ENCODE results near the gene POMGNT1.
A peak's percentile ranks its signal among the peaks of the same experiment; 100 is the strongest.

Gene POMGNT1

GRCh38 chr1:46206399-46206798 lies 8.2 kb upstream of the POMGNT1 start:
- DNase-seq = no peak

- no peak for DNase-seq
Measured at GRCh38 chr1:46205791-46206190, 7.6 kb upstream of the POMGNT1 start.

- no peak for DNase-seq
Measured at GRCh38 chr1:46205141-46205540, 6.9 kb upstream of the POMGNT1 start.

GRCh38 chr1:46204406-46204742 lies 6.1 kb upstream of the POMGNT1 start:
- DNase-seq = no peak

GRCh38 chr1:46203738-46204405 lies 5.6 kb upstream of the POMGNT1 start:
- DNase-seq = no peak

- DNase-seq = no peak
Measured at GRCh38 chr1:46199233-46199749, 1.1 kb upstream of the POMGNT1 start.

- DNase-seq = no peak
Measured at GRCh38 chr1:46197560-46197963, 672 bp downstream of the POMGNT1 start.

GRCh38 chr1:46196609-46197008 lies 1.6 kb downstream of the POMGNT1 start:
- no peak for DNase-seq

GRCh38 chr1:46194641-46195193 lies 3.5 kb downstream of the POMGNT1 start:
- DNase-seq = no peak

- DNase-seq = no peak
Measured at GRCh38 chr1:46193984-46194570, 4.2 kb downstream of the POMGNT1 start.

- no peak for DNase-seq
Measured at GRCh38 chr1:46193285-46193684, 4.9 kb downstream of the POMGNT1 start.

- no peak for DNase-seq
Measured at GRCh38 chr1:46192171-46192570, 6.1 kb downstream of the POMGNT1 start.

- no peak for DNase-seq
Measured at GRCh38 chr1:46191033-46191701, 7.1 kb downstream of the POMGNT1 start.

GRCh38 chr1:46190539-46190938 lies 7.7 kb downstream of the POMGNT1 start:
- DNase-seq = no peak

- DNase-seq = no peak
Measured at GRCh38 chr1:46188295-46189030, 9.8 kb downstream of the POMGNT1 start.

GRCh38 chr1:46187106-46187869 lies 10.9 kb downstream of the POMGNT1 start:
- DNase-seq = peak; percentile 51

GRCh38 chr1:46186076-46186475 lies 12.2 kb downstream of the POMGNT1 start:
- DNase-seq = no peak

- no peak for DNase-seq
Measured at GRCh38 chr1:46184920-46185658, 13.1 kb downstream of the POMGNT1 start.

- no peak for DNase-seq
Measured at GRCh38 chr1:46183926-46184557, 14.2 kb downstream of the POMGNT1 start.

GRCh38 chr1:46183079-46183847 lies 15.0 kb downstream of the POMGNT1 start:
- peak; percentile 83 for DNase-seq

All from NCI-H1436 (cell line).